Measurements from ENCODE around the gene PRSS3. TPM values are rescaled to one million over a fixed set of nuclear protein-coding genes. Genes with fewer than 3 reads are reported as not detected.
"Not testable (repeated sequence)": the region's sequence is repeated elsewhere in the genome, so short reads cannot be mapped to it uniquely, and the experiment has no call there.

Gene PRSS3
- total RNA-seq, 1 donor, result 3.9 TPM

DNA sequence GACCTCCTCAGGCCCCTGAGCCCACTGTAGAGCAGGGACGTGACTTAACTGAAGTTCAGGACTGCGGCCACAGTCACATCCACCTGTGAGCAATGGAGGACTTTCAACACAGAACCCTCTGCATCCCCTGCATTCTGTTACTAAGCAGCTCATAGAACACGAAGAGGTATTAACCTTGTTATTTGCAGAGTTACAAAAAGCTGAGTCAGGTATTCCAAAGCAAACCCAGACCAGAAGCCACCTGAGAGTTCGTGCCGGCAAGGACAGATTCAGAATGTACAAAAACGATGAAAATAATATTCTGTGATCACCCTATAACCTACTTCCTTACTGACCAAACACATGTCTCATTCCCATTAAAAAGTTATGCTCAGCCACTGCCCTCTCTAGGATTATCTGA lies 33.0 kb upstream of the PRSS3 start:
- no peak for DNase-seq (ENCODE audit: low read depth)

DNA sequence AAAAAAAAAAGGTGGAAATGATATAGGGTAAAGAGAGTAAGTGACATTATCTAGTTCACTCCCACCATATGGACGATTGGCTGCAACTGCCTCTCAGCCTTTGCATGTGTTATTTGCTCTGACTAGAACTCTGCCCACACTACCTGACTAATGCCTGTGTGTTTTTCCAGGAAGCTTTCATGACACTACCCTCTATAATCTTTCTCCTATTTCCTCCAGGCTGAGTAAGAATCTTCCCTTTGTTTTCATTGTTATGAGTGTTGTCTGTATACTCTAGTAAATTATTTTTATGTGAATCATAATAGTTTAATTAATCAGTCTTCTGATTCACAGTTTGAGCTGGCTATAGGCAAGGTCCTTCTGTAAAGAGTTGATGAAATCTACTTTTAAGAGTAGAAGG lies 31.7 kb upstream of the PRSS3 start:
- DNase-seq (ENCODE audit: low read depth); H3K4me3 ChIP-seq (ENCODE audit: low read depth, low read length): not testable (repeated sequence)

More for the DNA sequence above, 33.0 kb upstream of the PRSS3 start:
- TF ChIP-seq, protein P1, sequence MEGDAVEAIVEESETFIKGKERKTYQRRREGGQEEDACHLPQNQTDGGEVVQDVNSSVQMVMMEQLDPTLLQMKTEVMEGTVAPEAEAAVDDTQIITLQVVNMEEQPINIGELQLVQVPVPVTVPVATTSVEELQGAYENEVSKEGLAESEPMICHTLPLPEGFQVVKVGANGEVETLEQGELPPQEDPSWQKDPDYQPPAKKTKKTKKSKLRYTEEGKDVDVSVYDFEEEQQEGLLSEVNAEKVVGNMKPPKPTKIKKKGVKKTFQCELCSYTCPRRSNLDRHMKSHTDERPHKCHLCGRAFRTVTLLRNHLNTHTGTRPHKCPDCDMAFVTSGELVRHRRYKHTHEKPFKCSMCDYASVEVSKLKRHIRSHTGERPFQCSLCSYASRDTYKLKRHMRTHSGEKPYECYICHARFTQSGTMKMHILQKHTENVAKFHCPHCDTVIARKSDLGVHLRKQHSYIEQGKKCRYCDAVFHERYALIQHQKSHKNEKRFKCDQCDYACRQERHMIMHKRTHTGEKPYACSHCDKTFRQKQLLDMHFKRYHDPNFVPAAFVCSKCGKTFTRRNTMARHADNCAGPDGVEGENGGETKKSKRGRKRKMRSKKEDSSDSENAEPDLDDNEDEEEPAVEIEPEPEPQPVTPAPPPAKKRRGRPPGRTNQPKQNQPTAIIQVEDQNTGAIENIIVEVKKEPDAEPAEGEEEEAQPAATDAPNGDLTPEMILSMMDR (IDR thresholded peaks at IDR 0.05; ENCODE audit: insufficient read depth, low read depth, low read length), result no peak
- H3K4me3 ChIP-seq (ENCODE audit: low read depth, low read length), result no peak overlapping the region

DNA sequence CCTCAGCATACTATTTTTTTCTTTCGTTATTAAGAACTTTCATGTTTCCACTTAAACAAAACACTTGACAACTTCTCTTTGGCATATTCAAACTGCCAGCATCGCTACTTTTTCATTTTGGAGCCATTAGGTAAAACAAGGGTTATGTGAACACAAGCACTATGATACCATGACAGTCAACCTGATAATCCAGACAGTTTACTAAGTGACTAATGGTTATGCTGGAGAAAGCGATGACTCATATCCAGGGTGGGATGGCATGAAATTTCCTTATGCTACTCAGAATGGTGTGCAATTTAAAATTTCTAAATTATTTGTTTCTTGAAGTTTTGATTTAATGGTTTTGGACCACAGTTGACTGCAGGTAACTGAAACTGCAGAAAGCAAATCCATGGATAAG lies 29.9 kb upstream of the PRSS3 start:
- H3K4me3 ChIP-seq (ENCODE audit: low read depth, low read length), result no peak overlapping the region
- DNase-seq (ENCODE audit: low read depth), result peak; percentile 47
- TF ChIP-seq, protein P1 (IDR thresholded peaks at IDR 0.05; ENCODE audit: insufficient read depth, low read depth, low read length), result no peak

DNA sequence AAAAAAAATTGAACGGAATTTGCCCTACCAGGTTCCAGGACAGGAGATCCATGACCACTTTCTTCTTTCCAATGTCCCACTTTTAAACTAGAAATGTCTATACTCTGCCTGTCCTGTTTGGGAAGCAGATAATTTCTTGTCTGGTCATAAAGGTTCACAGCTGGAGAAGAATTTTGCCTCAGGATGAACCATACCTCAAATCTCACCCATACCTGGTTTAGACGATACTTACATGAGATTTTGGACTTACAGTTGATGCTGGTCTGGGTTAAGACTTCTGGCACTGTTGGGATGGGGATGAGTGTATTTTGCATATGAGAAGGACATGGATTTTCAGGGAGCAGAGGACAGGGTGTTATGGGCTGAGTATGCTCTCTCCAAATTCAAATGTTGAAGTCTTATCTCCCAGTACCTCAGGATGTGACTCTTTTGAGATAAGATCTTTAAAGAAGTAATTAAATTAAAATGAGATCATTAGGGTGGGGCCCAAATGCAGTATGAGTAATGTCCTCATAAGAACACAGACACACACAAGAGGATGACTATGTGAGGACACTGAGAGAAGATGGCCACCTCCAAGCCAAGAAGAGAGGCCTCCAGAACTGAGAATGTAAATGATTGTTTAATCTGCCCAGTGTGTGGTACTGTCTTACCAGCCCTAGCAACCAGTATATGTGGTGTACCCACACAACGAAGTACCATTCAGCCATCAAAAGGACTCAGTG lies 25.0 kb upstream of the PRSS3 start:
- peak; percentile 38 for DNase-seq (ENCODE audit: low read depth)
- H3K4me3 ChIP-seq (ENCODE audit: low read depth, low read length), result not testable (repeated sequence)

DNA sequence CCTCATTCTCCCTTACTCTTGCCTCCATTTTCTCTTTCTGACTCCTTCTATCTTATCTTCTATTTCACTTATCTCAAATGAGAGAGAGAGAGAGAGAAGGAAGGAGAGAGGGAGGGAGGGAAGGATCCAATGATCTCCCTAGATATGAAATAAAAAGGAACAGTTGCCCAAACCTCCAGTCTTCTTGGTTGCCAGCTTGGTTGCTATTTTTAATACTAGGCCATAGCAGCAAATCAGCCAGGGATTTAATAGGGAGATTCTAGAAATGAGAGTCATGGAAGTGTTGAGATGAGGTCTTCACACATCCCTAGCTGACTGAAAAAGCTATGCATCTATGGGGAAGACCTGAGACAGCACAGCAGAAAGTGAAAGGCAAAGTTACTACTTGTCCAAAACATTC lies 22.2 kb upstream of the PRSS3 start:
- DNase-seq (ENCODE audit: low read depth); H3K4me3 ChIP-seq (ENCODE audit: low read depth, low read length): not testable (repeated sequence)

DNA sequence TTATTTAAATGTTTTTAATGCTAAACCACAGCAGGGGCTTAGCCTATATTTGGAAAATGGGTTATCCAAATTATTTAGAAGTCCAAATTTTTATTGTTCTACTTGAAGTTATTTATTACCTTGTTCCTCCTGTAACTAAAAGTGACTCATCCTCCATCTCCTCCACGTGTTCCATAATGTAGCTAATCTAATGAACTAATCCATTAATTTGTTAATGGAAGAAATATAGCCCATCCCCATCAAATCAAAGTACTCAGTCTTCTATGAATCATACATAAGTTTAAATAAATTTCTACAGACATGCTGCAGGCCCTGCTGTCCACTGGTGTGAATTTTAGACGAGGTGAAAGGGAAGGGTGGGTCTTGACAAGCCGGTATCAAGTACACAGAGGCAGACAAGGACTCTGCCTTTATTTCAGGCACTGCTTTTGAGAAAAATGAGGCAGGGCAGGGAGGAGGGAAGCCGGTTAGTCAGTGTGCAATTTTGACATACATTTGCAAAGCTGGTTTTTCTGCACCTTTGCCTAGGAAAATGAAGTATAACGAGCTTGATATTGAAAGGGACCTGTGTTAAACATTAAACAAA lies 21.2 kb upstream of the PRSS3 start:
- DNase-seq (ENCODE audit: low read depth); H3K4me3 ChIP-seq (ENCODE audit: low read depth, low read length): not testable (repeated sequence)

DNA sequence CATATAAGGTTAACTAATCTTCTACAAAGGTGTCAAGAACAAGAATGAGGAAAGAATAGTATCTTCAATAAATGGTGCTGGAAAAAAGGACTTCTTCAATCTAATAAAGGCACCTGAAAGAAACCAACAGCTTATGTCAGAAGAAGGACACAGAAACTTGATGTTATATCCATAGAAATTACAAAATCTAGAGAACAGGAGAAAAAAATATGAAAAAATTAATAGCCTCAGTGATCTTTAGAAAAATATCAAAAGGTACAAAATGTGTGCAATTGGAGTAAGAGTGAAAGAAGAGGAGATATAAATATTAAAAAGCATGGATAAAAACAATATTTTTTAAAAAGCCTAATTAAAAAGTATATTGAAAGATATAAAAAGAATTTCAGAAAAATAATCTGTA lies 18.8 kb upstream of the PRSS3 start:
- no peak for DNase-seq (ENCODE audit: low read depth)
- TF ChIP-seq, protein P1 (IDR thresholded peaks at IDR 0.05; ENCODE audit: insufficient read depth, low read depth, low read length), result no peak
- H3K4me3 ChIP-seq (ENCODE audit: low read depth, low read length), result no peak overlapping the region

DNA sequence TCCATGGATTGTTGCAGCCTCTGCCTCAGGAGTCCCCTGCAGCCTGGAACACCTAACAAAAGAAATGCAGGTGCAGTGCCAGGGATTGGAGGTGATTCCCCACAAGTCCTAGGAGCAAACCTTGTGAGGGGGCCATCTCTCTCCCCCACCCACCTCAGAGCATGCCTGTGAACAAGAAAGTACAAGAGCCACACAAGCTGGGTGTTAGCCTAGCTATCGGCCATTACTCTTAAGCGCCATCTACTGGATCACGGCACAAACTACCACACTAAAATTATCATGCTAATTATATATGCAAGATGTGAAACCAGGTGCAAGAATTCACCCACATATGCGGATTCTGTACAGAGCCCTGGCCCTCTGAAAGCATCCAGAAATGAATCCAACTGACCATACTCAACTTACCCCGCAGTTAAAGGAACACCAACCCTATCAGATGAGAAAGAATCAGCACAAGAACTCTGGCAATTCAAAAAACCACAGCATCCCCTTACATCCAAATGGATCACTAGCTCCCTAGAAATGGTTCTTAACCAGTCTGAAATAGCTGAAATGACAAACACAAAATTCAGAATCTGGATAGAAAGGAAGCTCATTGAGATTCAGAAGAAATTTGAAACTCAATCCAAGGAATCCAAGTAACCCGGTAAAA lies 16.5 kb upstream of the PRSS3 start:
- TF ChIP-seq, protein P1 (IDR thresholded peaks at IDR 0.05; ENCODE audit: insufficient read depth, low read depth, low read length), result peak; percentile 87
- H3K4me3 ChIP-seq (ENCODE audit: low read depth, low read length), result no peak overlapping the region
- DNase-seq (ENCODE audit: low read depth), result peak; percentile 67

DNA sequence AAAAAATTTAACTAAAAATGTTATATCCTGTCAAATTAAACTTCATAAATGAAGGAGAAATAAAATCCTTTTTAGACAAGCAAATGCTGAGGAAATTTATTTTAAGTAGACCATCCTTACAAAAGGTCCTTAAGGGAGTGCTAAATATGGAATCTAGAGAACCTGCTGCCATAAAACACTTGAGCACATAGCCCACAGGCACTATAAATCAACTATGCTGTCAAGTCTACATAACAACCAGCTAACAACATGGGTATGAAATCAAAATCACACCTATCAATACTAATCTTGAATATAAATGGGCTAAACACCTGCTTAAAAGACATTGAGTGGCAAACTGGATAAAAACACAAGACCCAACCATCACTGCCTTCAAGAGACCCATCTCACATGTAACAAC lies 15.1 kb upstream of the PRSS3 start:
- H3K4me3 ChIP-seq (ENCODE audit: low read depth, low read length), result no peak overlapping the region
- TF ChIP-seq, protein P1 (IDR thresholded peaks at IDR 0.05; ENCODE audit: insufficient read depth, low read depth, low read length), result no peak
- no peak for DNase-seq (ENCODE audit: low read depth)
